Transverse colon (tissue), 4 donors: ENCODE measurements around the gene GPC5. TPM values are rescaled to one million over a fixed set of nuclear protein-coding genes. Genes with fewer than 3 reads are reported as not detected.

ENCODE experiments used
- DNase-seq: peaks from one replicate; pipeline ENCODE4 v3.0.0-alpha.2; 2019
- H3K27ac ChIP-seq, 4 donors: fragments of 200-600 bp; sonication (generic); 2 replicates each; pipeline ENCODE4 v1.5.1; 2016 to 2018; ENCODE audit warnings: inconsistent platforms in 4 of 4
- H3K27me3 ChIP-seq: fragments of 200-600 bp; sonication (generic); 2 replicates; pipeline ENCODE4 v1.5.1; 2017; ENCODE audit warnings: inconsistent platforms
- H3K36me3 ChIP-seq, 4 donors: fragments of 200-600 bp; sonication (generic); 2 replicates each; pipeline ENCODE4 v1.5.1; 2017 to 2019; ENCODE audit warnings: inconsistent platforms in 4 of 4
- H3K4me1 ChIP-seq, 4 donors: fragments of 200-600 bp; sonication (generic); 2 replicates each; pipeline ENCODE4 v1.5.1; 2017 to 2020; ENCODE audit warnings: inconsistent platforms in 4 of 4
- H3K4me3 ChIP-seq, 4 donors: fragments of 200-600 bp; sonication (generic); 1 replicate in 1 of 4; 2 replicates in 3 of 4; pipeline versions ENCODE4 v1.5.1 to v1.6.1; 2017 to 2019; ENCODE audit warnings: inconsistent platforms in 4 of 4
- H3K9me3 ChIP-seq, 2 donors: fragments of 200-600 bp; sonication (generic); 2 replicates each; pipeline ENCODE4 v1.5.1; 2017 to 2019; ENCODE audit warnings: inconsistent platforms in 2 of 2
- CTCF ChIP-seq, 5 experiments: fragments of 200-600 bp in 3 of 5; fragments of 450-650 bp in 2 of 5; sonication (generic) in 3 of 5; IDR thresholded peaks; 1 replicate in 2 of 5; 2 replicates in 3 of 5; pipeline ENCODE4 v1.5.1; 2016 to 2017; ENCODE audit warnings: antibody characterized with exemption in 5 of 5, inconsistent platforms in 3 of 5, mild to moderate bottlenecking in 2 of 5, moderate library complexity in 1 of 5
- EP300 ChIP-seq: sonication (generic); formaldehyde crosslinking; IDR thresholded peaks from one replicate; pipeline ENCODE4 v1.6.1; 2017; ENCODE audit warnings: antibody characterized with exemption, low read depth
- POLR2A ChIP-seq: fragments of 450-650 bp; IDR thresholded peaks from one replicate; pipeline ENCODE4 v1.6.1; 2016; ENCODE audit warnings: antibody characterized with exemption, mild to moderate bottlenecking, moderate library complexity
- POLR2AphosphoS5 ChIP-seq, 3 donors: sonication (generic); formaldehyde crosslinking; IDR thresholded peaks; one replicate each; pipeline ENCODE4 v1.6.1; 2016; ENCODE audit warnings: antibody characterized with exemption in 3 of 3
- WGBS, 2 donors: methylation state at CpG; one replicate each; pipeline ENCODE4 v1.1.5; 2018; ENCODE audit warnings: low coverage in 1 of 2; 5-methylcytosine and 5-hydroxymethylcytosine counted together
- in situ Hi-C, 4 donors: fragments of 200-750 bp; cut with MboI; loops; one replicate each; pipeline versions ENCODE4 v1.15.0 to v1.15.1; 2017; ENCODE audit warnings: low sequenced_read_pairs in 3 of 4, low pct_ligation_motif_present in 1 of 4, low pct_unique_long_range_greater_than_20kb in 1 of 4
- intact Hi-C: fragments of 100-400 bp; cut with DNase I; formaldehyde crosslinking; loops from one replicate; pipeline ENCODE4 v1.15.1; 2023; ENCODE audit warnings: low total_unique reads
- total RNA-seq, 4 donors: library from RNA; depleted of rRNA; stranded (reverse); fragments of >200 nt; gene quantifications; one replicate each; pipeline ENCODE4 v1.1.0, GENCODE V29; 2016

GPC5 gene
- total RNA-seq, 4 donors from 2014 or later: 0.48 to 1.4 TPM; not detected in 2

- Histone ChIP-seq H3K36me3 (peaks cover 0 to 1% (median 0%) of the 10 kb centered on the region in 4 donors), H3K9me3 (no peaks in the 10 kb centered on the region), H3K27ac (no peak overlapping the region), H3K27me3 (no peaks in the 10 kb centered on the region), H3K4me1 (no peaks in the 10 kb centered on the region), H3K4me3 (no peak overlapping the region)
- TF ChIP-seq POLR2AphosphoS5 (IDR thresholded peaks at IDR 0.05) (no peak), CTCF (IDR thresholded peaks at IDR 0.05) (no peak), POLR2A (no peak), EP300 (no peak)
- 81 to 82% methylated on average over 4 of the region's 4 CpGs for WGBS, 2 donors
- intact Hi-C loops: no loop called here
- DNase-seq: no peak
- in situ Hi-C loops: no loop called here
Measured at GRCh38 chr13:91360246-91360751, 38.1 kb upstream of the GPC5 start.

DNA sequence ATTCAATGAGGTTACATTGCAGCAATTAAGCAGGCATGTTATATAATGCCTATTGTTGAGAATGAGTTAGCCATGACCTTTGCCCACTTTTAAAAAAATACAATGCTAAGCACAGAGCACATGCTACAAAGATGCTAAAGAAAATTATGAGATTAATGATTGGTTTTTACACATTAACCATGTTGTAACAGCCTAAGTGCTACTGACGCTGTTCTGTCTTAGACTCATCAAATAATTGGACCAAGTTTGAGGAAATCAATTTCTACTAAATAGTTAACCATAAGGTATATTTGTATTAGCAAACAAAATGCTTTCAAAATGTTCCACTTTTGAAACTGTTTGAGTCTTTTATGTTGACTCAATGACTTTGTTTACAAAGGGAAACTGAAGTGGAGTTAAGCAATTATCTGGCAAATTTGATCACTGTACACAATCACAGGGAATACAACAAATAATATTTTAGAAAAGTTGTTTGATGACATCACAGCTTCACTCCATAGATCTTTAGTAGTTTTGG, 36.6 kb upstream of the GPC5 start:
- Histone ChIP-seq H3K27me3 (no peaks in the 10 kb centered on the region), H3K36me3 (no peaks in the 10 kb centered on the region), H3K9me3 (no peaks in the 10 kb centered on the region), H3K27ac (no peak overlapping the region), H3K4me3 (no peak overlapping the region), H3K4me1 (no peaks in the 10 kb centered on the region)
- DNase-seq: no peak
- in situ Hi-C loops: no loop called here
- TF ChIP-seq EP300: no peak
- TF ChIP-seq POLR2AphosphoS5 (IDR thresholded peaks at IDR 0.05): no peak
- TF ChIP-seq POLR2A: no peak
- no peak for TF ChIP-seq CTCF (IDR thresholded peaks at IDR 0.05)
- WGBS, 2 donors: 57 to 65% methylated on average over 1 of the region's 1 CpG
- intact Hi-C loops: no loop called here

- DNase-seq: no peak
- WGBS, 2 donors: 60 to 88% methylated on average over 1 of the region's 1 CpG
- Histone ChIP-seq H3K4me3 (no peak overlapping the region), H3K36me3 (no peaks in the 10 kb centered on the region), H3K9me3 (no peaks in the 10 kb centered on the region), H3K27ac (no peak overlapping the region), H3K27me3 (no peaks in the 10 kb centered on the region), H3K4me1 (no peaks in the 10 kb centered on the region)
- intact Hi-C loops: no loop called here
- TF ChIP-seq EP300: no peak
- TF ChIP-seq CTCF (IDR thresholded peaks at IDR 0.05): no peak
- TF ChIP-seq POLR2AphosphoS5 (IDR thresholded peaks at IDR 0.05): no peak
- no peak for TF ChIP-seq POLR2A
- in situ Hi-C loops: no loop called here
Measured at GRCh38 chr13:91362908-91363307, 35.5 kb upstream of the GPC5 start.

DNA sequence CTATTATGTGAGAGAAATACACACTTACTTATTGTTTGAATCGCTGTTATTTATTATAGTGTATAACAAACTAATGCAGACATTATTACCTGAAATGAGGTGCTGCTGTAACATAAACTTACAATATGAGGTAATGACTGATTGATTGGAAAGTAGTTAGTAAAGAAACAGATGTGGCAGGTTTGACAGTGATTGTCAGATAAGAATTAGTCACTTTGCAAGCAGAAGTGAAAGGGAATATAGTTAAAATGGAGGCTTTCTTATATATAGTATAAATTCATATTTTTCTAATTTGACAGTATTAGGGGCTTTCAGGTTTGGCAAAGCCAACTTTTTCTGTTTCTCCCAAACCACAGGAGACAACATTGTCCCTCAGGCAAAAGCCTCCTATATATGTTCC, 30.3 kb upstream of the GPC5 start:
- whole genome bisulfite sequencing, 2 donors: 100% methylated on average over 1 of the region's 1 CpG
- Histone ChIP-seq H3K9me3 (no peaks in the 10 kb centered on the region), H3K4me3 (no peak overlapping the region), H3K36me3 (no peaks in the 10 kb centered on the region), H3K27me3 (no peaks in the 10 kb centered on the region), H3K27ac (no peak overlapping the region), H3K4me1 (no peaks in the 10 kb centered on the region)
- in situ Hi-C loops: no loop called here
- no peak for DNase-seq
- intact Hi-C loops: no loop called here
- TF ChIP-seq POLR2A: no peak
- no peak for TF ChIP-seq EP300
- TF ChIP-seq CTCF (IDR thresholded peaks at IDR 0.05): no peak
- no peak for TF ChIP-seq POLR2AphosphoS5 (IDR thresholded peaks at IDR 0.05)
